T-helper 2 cell (primary cell): ENCODE measurements around the gene KDM3B.
A peak's percentile ranks its signal among the peaks of the same experiment; 100 is the strongest.

Experiments
- DNase-seq, 5 experiments: peaks; one replicate each; pipeline versions ENCODE4 v3.0.0 to v3.0.0-alpha.2; 2012 to 2022

KDM3B gene

DNA sequence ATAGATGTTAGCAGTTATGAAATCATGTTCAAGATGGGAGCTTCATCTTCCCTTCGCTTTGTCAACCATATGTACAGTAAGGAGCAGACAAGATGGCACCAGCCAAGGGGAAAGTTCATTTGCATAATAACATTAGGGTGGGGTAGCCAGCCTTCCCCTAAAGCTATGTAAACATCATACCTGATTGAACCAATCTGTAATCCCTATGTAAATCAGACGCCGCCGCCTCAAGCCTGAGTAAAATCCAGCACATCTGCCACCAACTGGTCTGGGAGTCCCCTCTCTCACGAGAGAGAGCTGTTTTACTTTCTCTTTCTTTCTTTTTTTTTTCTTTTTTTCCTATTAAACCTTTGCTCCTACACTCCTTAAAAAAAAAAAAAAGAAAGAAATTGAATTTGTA lies 55.5 kb downstream of the KDM3B start:
- peak in 1 of 5 experiments; percentile 76 for DNase-seq

DNA sequence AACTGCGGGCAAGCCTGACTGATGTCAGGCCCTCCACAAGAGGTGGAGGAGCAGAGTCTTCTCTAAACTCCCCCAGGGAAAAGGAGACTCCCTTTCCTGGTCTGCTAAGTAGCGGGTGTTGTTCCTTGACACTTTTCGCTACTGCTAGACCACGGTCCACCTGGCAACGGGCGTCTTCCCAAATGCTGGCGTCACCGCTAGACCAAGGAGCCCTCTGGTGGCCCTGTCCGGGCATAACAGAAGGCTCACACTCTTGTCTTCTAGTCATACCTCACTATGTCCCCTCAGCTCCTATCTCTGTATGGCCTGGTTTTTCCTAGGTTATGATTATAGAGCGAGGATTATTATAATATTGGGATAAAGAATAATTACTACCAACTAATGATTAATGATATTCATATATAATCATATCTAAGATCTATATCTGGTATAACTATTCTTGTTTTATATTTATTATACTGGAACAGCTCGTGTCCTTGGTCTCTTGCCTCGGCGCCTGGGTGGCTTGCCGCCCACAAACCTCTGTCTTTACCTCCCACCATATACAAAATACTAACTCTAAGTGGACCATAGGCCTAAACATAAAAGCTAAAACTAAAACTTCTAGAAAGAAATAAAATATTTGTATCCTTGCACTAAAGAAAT lies 58.6 kb downstream of the KDM3B start:
- peak in 1 of 5 experiments; percentile 10 for DNase-seq

DNA sequence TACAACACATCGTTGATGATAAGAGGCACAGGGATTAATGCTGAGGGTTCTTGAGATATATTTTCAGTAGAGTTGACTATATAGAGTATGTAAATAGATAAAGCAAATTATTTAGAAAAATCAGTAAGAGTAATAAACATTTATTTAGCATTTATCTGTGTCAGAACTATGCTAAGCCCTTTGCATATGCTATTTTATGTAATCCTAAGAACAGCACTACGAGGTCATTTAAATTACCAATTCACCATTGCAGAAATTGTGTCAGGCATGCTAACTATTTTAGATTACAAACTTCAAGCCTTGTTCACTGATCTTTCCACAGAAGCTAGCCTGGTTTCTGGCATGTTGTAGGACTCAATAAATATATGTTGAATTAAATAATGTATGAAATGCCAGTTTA lies 66.0 kb downstream of the KDM3B start:
- DNase-seq, result no peak

DNA sequence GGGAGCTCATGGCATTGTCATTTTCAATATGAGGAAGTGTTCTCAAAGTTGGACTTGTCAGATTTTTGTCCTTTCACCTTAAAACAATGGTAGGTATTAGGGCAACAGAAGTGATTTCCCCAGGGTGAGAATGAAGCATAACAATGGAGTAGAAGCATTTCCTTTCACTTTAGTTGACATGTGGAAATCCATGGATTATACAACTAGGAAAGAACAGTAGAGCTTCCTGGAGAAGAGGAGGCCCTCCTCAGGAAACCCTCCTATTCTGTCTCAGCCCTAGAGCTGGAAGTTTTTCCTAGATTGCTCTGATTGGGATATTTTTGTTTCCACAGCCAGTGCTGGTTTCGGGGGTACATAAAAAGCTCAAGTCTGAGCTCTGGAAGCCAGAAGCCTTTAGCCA lies 72.6 kb downstream of the KDM3B start:
- DNase-seq, result no peak

DNA sequence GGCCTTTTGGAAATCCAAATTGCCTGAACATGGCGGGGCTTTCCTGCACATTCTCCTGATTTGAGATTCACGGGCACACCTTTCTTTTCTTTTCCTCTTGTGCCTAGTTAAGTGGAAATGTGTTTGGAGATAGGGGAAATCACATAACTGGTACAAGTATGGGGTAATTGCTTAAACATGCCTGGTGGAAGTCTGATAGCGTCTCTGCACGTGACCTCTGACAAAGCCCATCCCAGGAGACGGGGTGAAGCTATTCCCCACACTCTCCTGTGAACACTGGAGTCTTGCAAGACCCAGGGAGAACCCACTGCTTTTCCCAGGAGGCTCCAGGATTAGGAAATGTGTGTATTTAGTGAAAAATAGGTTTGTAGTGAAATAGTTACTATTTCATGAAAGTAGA lies 83.5 kb downstream of the KDM3B start:
- DNase-seq, result no peak

DNA sequence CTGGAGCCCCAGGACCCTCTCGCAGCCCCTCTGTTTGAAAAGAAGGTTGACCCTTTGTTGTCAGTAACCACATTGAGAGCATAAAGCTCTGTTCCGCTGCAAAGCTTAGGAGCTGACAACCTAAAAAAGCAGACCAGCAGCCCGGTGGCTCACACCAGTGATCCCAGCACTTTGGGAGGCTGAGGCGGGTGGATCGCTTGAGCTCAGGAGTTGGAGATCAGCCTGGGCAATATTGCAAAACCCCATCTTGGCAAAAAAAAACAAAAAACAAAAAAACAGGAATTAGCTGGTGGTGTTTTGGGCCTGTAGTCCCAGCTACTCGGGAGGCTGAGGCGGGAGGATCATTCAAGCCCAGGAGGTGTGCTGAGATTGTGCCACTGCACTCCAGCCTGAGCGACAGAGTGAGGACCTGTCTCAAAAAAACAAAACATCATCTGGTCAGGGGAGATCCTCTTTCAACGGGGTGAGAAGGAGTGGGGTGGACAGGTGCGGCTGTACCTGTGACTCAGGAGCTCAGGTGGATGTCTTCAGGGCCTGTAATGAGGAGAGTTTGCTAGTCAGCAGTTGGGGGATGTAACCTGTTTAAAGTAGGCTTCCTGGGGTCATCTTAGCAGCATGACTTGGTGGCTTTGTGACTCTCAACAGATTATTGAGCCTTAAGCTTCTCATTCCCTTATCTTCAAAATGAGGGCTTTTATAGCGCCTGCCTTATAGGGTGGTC lies 85.7 kb downstream of the KDM3B start:
- DNase-seq, result no peak

DNA sequence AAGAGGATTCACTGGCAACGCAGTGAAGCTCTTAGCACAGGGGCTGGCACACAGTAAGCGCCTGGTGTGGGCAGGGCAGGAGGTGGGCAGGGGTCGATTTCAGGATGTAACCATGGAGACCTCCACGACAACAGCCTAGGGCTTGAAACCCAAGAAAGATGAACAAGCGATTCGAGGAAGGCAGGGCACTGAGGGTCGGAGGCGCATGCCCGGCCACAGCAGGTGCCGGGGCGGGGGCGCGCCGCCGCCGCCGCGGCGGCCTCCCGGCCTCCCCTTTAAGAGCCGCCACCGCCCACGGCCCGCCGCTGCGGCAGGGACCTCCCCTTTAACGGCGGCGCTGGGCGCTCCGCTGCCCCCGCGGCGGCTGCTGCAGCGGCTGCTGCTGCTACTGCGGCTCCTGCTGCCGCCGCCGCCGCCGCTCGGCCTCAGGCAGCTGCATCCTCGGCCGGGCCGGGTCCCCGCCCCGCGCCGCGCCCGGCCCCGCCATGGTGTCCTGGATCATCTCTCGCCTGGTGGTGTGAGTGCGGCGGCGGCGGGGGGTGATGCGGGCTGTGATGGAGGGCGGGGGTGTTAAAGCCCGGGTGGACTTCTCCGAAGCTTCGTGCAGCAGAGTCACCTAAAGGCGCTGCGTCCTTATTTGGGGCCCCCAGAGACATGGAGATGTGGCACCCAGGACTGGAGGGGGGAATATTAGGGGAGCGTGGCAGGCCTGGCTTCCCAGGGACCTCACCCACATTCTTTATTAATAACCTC lies 86.4 kb downstream of the KDM3B start, which contains the start of gene REEP2:
Gene REEP2 (plus strand): TSS at position 334 of the 753 bp plus-strand sequence. CDS start 152 bp downstream, at position 486.
- DNase-seq, result peak; percentile 39 to 79 (median 55)

DNA sequence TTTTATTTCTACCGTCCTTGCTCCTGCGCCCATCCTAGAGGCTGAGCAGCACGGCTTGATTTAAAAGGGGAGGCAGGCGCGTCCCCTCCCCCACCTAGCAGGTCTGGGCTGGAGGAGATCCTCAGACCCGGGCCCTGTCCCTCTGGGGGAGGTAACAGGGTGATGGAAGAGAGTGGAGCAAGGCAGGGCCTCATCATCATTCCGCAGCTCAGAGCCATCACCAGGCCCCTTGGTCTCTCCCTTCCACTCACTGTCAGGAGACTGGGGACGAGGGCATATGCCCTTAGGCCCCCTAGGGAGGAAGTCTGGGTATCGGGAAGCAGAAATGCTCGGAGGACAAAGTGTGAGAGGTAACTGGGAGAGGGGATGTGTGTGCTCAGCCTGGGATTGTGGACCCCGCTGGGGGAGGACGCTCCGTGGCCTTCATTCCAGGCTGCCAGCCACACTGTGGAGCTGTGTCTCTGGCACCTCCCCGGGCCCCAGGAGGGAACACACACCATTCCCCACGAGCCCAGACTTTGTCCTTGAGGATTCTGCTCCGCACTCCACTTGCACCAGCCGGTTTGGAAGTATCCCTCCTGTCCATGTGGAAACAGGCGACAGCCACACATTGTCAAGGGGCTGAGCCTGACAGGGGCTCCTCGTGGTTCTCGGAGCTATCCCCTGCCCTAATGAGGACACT lies 87.1 kb downstream of the KDM3B start:
- no peak for DNase-seq

DNA sequence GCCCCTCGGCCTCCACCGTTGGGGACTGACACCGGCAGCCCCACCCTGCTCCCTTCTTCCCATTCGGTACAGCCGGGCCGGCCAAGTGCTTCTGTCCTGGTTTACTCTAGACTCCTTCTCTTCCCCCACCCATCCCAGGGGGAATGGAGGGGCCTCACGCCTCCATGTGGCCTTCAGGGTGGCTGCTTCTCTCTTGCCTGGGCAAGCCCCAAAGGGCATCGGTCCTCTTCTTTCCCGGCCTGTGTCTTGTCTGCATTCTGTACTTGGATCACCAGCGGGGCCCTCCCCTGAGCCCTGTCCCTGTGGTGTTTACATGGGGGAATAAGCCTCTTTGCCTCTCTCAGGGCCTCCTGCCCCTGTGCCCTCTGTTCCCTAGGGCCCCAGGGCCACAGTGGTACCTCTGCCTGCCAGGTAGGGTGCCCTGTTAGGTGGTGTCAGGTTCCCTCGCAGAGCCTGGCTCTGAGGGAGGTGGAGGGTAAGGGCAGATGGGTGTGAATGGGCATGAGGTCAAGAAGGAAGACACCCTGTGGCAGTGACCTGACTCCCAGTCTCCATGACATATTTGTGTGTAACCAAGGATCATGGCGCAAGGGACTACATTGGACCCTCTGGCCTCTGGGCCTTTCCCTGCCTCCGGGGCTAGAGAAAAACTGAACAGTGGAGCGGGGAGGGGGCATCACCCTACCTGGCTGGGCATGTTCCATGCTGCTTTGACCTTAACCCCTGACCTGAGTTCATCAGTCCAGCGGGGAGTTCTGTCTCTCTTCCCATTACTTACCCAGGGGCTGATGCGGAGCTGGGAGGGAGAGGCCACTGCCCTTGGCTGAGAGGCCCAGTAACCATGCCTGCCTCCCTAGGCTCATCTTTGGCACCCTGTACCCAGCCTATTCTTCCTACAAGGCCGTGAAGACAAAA lies 87.9 kb downstream of the KDM3B start:
- no peak for DNase-seq

DNA sequence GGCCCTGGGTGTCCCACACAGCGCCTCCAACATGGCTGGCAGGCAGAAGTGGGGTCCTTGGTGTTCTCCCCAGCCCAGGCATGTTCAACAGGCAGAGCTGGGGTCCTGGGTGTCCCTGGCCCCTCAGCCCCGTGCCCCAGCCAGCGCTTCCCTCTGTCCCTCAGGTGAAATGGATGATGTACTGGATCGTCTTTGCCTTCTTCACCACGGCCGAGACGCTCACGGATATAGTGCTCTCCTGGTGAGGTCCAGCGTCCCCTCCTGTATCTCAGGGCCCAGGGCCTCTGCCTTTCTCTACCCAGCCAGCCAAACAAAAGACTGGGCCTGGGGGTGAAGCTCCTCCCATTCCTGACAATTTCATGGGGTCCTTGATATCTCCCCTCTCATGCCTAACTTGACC lies 88.7 kb downstream of the KDM3B start:
- DNase-seq, result no peak

DNA sequence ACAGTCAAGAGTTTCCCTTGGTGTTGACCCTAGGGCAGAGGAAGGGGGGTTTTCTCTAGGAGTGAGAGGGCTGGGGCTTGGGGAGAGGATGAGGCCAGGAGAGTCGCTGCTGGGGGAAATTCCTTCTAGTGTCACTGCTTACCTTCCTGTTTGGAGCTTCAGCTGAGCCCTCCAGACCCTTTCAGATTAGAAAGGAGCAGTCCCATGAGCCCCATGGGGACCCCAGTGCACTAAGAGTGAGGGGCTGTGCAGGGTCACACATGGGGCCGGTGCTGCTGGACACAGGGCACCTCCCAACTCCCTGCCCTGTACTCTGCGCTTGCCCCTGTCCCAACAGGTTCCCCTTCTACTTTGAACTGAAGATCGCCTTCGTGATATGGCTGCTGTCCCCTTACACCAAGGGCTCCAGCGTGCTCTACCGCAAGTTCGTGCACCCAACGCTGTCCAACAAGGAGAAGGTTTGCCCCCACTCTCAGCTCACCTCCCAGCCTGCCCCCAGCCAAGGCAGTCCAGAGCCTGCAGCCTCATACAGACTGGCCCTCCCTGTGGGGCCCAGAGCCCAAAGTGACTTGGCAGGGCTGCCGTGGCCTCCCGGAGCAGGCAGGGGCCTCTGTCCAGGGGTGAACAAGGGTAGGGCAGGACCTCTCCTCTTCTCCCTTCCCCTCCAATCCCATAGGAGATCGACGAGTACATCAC lies 91.7 kb downstream of the KDM3B start:
- no peak for DNase-seq

DNA sequence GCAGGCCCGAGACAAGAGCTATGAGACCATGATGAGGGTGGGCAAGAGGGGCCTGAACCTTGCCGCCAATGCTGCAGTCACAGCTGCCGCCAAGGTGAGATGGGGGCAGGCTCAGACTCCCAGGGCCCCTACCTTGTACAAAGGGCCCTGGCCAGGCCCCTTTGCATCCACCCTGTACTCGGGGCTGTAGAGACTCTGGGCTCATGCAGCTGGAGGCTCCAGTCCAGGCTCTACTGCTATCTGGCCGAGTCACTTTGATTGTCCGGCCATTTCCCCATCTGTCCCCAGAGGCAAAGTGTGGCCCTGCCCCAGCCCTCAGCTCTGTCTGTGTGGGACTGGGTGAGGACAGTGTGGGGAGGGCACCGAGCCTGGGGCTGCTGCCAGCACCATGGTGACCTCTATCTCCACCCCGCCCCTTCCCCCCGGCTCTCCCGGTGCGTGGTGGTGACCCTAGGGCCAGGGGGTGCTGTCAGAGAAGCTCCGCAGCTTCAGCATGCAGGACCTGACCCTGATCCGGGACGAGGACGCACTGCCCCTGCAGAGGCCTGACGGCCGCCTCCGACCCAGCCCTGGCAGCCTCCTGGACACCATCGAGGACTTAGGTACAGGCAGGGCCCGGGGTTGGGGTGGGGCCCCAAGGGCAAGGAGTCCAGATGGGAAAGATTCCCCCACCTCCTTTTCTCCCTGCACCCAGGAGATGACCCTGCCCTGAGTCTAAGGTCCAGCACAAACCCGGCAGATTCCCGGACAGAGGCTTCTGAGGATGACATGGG lies 92.5 kb downstream of the KDM3B start:
- no peak for DNase-seq

DNA sequence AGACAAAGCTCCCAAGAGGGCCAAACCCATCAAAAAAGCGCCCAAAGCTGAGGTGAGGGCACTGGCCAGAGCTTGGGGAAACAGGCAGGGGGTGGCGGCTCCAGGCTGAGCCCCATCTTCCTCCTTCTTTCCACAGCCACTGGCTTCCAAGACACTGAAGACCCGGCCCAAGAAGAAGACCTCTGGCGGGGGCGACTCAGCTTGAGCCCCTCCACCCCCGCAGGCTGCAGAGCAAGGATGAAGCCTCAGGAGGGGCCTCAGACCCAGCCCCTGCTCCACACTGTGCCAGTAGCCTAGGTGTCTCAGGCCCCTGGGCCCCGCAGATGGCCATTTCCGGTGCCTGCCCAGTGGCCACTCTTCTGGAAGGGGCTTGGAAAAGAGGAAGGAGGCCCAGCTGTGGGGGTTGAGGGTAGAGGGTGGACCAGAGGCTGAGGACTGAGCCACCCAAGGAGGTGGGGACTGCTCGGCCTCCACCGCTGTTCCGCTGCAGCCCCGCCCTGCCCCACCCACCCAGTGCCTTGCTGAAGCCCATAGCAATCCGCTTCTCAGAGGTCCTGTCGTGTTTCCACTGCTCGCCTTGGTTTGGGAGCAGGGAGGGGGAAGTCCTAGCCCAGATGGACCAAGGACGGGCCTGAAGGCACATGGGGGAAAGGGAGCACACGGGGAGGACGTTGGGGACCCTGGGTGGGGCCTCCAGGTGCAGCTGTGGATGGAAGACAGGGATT lies 93.2 kb downstream of the KDM3B start:
- no peak for DNase-seq

DNA sequence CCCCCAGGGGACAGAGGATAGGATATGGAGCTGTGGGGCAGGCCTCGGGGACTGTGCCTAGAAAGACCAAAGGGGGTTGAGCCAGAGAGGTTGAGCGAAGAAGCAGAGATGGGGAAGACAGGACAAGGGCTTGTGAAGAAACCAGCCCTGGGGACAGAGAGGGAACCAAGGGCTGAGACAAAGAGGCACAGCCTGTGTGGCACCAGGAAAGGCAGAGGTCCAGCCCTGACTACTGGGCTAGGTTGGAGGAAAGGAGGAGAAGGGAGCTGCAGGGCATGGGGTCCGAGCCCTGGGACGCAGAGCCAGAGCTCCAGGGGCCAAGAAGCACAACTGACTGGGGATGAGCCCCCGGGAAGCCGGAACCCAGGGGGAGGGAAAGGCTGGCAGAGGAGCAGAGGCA lies 95.6 kb downstream of the KDM3B start:
- no peak for DNase-seq

DNA sequence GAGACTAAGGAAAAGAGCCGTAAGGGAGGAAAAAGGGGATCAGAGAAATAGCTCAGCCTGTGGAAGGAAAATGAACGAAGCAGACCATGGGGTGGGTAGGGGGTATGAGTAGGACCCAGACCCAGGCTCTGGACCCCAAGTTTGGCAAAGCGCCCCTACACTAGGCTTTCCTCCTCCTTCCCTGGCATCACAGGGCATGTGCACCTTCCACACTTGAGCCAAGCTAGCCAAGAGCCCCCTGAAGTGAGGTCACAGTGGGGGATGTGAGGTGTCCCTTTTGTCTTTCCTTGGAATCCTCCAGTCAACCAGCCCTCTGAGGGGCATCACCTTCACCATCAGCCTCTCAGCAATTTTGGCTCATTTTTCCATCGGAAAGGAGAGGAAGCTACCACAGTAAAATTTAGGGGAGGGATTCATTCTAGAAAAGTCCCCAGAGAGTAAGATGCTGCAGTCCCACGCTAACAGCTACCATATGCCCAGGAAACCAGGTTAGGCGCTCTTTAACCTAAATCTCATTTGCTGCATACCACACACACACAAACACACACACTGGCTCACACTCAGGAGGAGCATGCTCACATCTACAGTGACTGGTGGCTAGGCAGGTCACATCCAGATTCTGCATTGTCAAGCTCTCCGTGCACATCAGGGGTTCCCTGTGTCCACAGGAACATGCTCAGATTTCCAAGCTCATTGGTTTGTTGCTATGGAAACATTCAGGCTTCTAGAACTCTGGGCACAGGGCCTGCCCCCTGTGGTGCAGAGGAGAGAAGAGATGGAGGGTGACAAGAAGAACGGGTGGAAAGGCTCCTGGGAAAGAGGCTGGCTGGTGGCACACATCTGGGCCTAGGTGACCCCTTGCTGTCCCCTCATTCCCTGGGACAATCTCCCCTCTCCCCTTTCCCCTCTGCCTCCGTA lies 96.3 kb downstream of the KDM3B start:
- no peak for DNase-seq

DNA sequence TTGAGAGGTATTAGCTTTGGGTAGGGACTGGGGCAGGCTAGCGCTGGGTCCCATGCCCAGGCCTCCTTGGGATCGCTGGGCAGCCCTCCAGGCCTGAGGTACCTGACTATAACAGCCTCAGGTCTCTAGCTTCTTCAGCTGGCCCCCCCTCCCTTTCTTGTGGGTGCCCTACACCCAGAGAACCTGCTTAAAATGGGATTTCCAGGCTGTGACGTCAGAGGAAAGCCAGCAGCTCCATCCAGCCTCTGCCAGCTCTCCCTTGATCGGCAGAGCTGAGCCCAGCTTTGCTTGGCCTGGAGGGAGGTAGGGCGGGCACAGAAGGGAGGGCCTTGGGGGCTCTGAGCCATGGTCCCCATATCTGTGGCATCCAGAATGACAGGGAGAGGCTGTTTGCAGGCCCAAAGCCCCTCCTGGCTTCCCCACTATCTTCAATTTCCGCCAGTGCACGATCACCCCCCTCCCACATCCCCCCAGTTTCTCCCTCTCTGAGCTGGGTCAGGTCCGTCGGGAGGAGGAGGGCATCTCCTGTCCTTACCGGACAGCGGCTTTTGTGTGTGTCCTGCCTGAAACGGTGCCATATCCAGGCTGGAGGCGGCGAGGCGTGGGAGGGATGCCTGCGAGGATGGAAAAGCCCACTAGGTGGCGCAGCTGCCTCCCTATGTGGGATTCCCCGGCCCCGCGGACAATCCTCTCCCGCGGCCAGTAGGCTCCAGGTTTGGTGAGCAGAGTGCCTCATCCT lies 97.2 kb downstream of the KDM3B start:
- peak; percentile 59 to 75 (median 63) for DNase-seq

DNA sequence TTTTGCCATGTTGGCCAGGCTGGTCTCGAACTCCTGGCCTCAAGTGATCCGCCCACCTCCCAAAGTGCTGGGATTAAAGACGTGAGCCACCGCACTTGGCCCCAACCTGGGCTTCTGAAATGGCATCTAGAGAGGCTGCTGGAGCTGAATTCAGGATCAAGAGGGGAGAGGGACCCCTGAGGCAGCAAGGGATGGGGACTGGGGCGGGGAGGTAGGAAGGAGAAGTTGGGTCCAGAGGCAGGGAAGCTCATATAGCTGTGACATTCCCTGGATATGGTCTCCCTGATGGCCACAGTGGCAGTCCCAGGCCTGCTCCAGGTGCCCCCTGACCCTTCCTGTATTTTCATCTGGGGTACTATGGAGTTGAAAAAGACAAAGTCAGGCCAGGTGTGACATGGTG lies 98.5 kb downstream of the KDM3B start:
- no peak for DNase-seq

DNA sequence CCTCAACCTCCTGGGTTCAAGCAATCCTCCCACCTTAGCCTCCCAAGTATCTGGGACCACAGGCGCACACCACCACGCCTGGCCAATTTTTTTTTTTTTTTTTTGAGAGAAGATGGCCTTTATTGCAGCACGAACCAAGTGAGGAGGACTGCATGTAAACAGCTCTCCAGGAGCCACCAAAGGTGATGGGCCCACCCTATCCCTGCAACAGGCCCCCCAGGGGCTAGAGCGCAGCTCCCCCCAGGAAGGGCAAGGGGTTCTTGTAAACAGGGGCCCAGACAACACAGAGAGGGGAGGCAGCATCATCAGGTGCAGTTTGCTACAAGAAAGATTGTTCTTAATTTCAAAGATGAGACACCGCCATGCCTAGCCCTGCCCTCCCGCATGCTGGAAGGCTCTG lies 100.2 kb downstream of the KDM3B start:
- DNase-seq, result no peak
